ENCODE results near the gene IL11. TPM values are rescaled to one million over a fixed set of nuclear protein-coding genes. Genes with fewer than 3 reads are reported as not detected.
A peak's percentile ranks its signal among the peaks of the same experiment; 100 is the strongest.

Gene IL11
- total and polyA plus RNA-seq, 8 donors = 1.0 to 17.4 (median 1.3) TPM; not detected in 3

- Histone ChIP-seq H3K4me1 (peaks cover 22 to 53% (median 31%) of the 10 kb centered on the region in 4 donors), H3K4me3 (no peak overlapping the region), H3K36me3 (no peaks in the 10 kb centered on the region), H3K9me3 (no peaks in the 10 kb centered on the region), H3K27ac (peak overlapping the region in 1 of 5 donors; percentile 26), H3K27me3 (peaks cover 19 to 100% (median 93%) of the 10 kb centered on the region in 3 donors)
- intact Hi-C loops (cut with DNase I; ENCODE audit: low total_unique reads) = no loop called here
- 27 to 61% (median 34%) methylated on average over 7 to 9 of the region's 9 CpGs for WGBS, 5 donors
- no peak for DNase-seq
- TF ChIP-seq EP300 (IDR thresholded peaks at IDR 0.05) (no peak), CTCF (IDR thresholded peaks at IDR 0.05) (no peak), POLR2A (IDR thresholded peaks at IDR 0.05) (no peak), POLR2AphosphoS5 (IDR thresholded peaks at IDR 0.05) (no peak)
Observed at GRCh38 chr19:55373306-55373992, 3.2 kb upstream of the IL11 start.

GRCh38 chr19:55372316-55373081 is 2.2 kb upstream of the IL11 start:
- TF ChIP-seq CTCF (IDR thresholded peaks at IDR 0.05) (no peak), POLR2A (IDR thresholded peaks at IDR 0.05) (no peak)
- H3K4me3 ChIP-seq = no peak overlapping the region
- H3K4me1 ChIP-seq = peaks cover 22 to 47% (median 28%) of the 10 kb centered on the region in 4 donors
- no peaks in the 10 kb centered on the region for H3K9me3 ChIP-seq
- WGBS, 5 donors = 30 to 46% (median 31%) methylated on average over 17 to 24 of the region's 24 CpGs
- H3K36me3 ChIP-seq = no peaks in the 10 kb centered on the region
- DNase-seq = no peak
- H3K27me3 ChIP-seq = peaks cover 26 to 100% (median 96%) of the 10 kb centered on the region in 3 donors
- no peak overlapping the region for H3K27ac ChIP-seq
- intact Hi-C loops (cut with DNase I; ENCODE audit: low total_unique reads) = no loop called here

GRCh38 chr19:55369653-55370304 is 484 bp downstream of the IL11 start:
- H3K4me3 ChIP-seq = peak overlapping the region; percentile 22 to 42 (median 37)
- H3K27me3 ChIP-seq = peaks cover 26 to 98% (median 73%) of the 10 kb centered on the region in 3 donors

More at GRCh38 chr19:55369653-55370304, 484 bp downstream of the IL11 start:
- Histone ChIP-seq H3K4me1 (peaks cover 20 to 33% (median 26%) of the 10 kb centered on the region in 4 donors), H3K36me3 (no peaks in the 10 kb centered on the region), H3K27ac (peak overlapping the region in 3 of 5 donors; percentile 43 to 64 (median 55)), H3K9me3 (no peaks in the 10 kb centered on the region)
- TF ChIP-seq EP300 (IDR thresholded peaks at IDR 0.05) = no peak
- TF ChIP-seq CTCF (IDR thresholded peaks at IDR 0.05) = no peak
- no peak for TF ChIP-seq POLR2AphosphoS5 (IDR thresholded peaks at IDR 0.05)
- TF ChIP-seq POLR2A (IDR thresholded peaks at IDR 0.05) = no peak
- WGBS, 5 donors = 1 to 2% (median 2%) methylated on average over 30 to 58 of the region's 59 CpGs
- peak in 1 of 2 donors; percentile 63 for DNase-seq
- intact Hi-C loops (cut with DNase I; ENCODE audit: low total_unique reads) = no loop called here

Data from stomach (tissue), 9 donors.